GM12864 (cell line): ENCODE data around the gene EIF1.

Source experiments
- DNase-seq: peaks from one replicate; pipeline ENCODE4 v3.0.0-alpha.2; 2011; ENCODE audit warnings: low read depth
- H3K4me3 ChIP-seq: 2 replicates; pipeline ENCODE4 v1.5.1; 2011; ENCODE audit warnings: mild to moderate bottlenecking, low read depth, low read length, control low read depth
- TF ChIP-seq, protein P1 (sequence below): IDR thresholded peaks from 2 replicates; pipeline ENCODE4 v1.5.1; 2011; ENCODE audit warnings: low read depth, mild to moderate bottlenecking, moderate library complexity, low read length, control low read depth, inconsistent platforms; ENCODE audit errors: missing control alignments

EIF1 gene

GRCh38 chr17:41657936-41658335, 30.7 kb upstream of the EIF1 start:
- DNase-seq: no peak
- no peak overlapping the region for H3K4me3 ChIP-seq
- TF ChIP-seq, protein P1, sequence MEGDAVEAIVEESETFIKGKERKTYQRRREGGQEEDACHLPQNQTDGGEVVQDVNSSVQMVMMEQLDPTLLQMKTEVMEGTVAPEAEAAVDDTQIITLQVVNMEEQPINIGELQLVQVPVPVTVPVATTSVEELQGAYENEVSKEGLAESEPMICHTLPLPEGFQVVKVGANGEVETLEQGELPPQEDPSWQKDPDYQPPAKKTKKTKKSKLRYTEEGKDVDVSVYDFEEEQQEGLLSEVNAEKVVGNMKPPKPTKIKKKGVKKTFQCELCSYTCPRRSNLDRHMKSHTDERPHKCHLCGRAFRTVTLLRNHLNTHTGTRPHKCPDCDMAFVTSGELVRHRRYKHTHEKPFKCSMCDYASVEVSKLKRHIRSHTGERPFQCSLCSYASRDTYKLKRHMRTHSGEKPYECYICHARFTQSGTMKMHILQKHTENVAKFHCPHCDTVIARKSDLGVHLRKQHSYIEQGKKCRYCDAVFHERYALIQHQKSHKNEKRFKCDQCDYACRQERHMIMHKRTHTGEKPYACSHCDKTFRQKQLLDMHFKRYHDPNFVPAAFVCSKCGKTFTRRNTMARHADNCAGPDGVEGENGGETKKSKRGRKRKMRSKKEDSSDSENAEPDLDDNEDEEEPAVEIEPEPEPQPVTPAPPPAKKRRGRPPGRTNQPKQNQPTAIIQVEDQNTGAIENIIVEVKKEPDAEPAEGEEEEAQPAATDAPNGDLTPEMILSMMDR: no peak

- TF ChIP-seq, protein P1: no peak
- no peak for DNase-seq
- H3K4me3 ChIP-seq: no peak overlapping the region
Measured at GRCh38 chr17:41658846-41659245, 29.8 kb upstream of the EIF1 start.

GRCh38 chr17:41659427-41660212, 29.1 kb upstream of the EIF1 start:
- H3K4me3 ChIP-seq: no peak overlapping the region
- TF ChIP-seq, protein P1: no peak
- no peak for DNase-seq

GRCh38 chr17:41660221-41660711, 28.4 kb upstream of the EIF1 start:
- no peak overlapping the region for H3K4me3 ChIP-seq
- no peak for DNase-seq
- TF ChIP-seq, protein P1: no peak

- no peak for DNase-seq
- TF ChIP-seq, protein P1: no peak
- H3K4me3 ChIP-seq: no peak overlapping the region
Measured at GRCh38 chr17:41663451-41664171, 25.1 kb upstream of the EIF1 start.

DNA sequence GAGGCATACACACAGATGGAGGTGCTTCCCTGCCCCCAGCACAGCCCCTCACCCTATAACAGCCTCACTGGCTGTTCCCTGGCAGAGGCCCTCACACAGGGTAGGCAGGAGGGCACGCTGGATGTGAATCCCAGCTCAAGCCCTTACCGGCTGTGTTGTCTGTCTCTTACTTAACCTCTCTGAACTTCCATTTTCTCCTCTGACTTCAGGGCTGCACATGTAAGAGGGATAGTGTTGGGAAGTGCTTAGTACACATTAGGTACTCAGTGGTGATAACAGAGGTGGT, 24.6 kb upstream of the EIF1 start:
- TF ChIP-seq, protein P1: no peak
- no peak overlapping the region for H3K4me3 ChIP-seq
- no peak for DNase-seq
